ENCODE data around the gene TEC. TPM values are rescaled to one million over a fixed set of nuclear protein-coding genes. Genes with fewer than 3 reads are reported as not detected.

The TEC gene
- total and polyA plus RNA-seq, 9 of the 15 experiments (the other 6 are each of a cell fraction or from before 2014, with no cell fraction given) = 5.3 to 14.7 (median 8.8) TPM

- FAIRE-seq = no peak
- ATAC-seq = no peak
- ChIA-PET POLR2A (interaction anchor here (0.9 to 1.5 kb wide), 2 partner anchors 12 to 16 kb away, joined by 4 read pairs; no protein-coding TSS in a partner anchor), CTCF (ENCODE audit: low intra/inter-chr PET ratio) (no interaction called here)
- H3K4me3 ChIP-seq = no peak overlapping the region
- in situ Hi-C loops (cut with MboI) (no loop called here), intact Hi-C loops (cut with micrococcal nuclease) (no loop called here)
- 0 out of 3 replicates have a peak, but pooled peaks cover 4% of the 10 kb centered on the region for H3K36me3 ChIP-seq (ENCODE audit: control insufficient read depth, insufficient read depth, low read length)
- no peak overlapping the region for H3K27ac ChIP-seq (ENCODE audit: extremely low read depth, low read depth, low read length)
- H3K9me3 ChIP-seq (replicated peaks; ENCODE audit: control insufficient read depth, insufficient read depth, low read depth, low read length) = peaks cover 2% of the 10 kb centered on the region; the same call in 1 of the 2 replicates
- no peaks in the 10 kb centered on the region for H3K27me3 ChIP-seq (ENCODE audit: control insufficient read depth in 2 of 2, insufficient read depth in 2 of 2, low read length in 2 of 2)
- H3K4me1 ChIP-seq (replicated peaks in 1 of 2; ENCODE audit: control insufficient read depth in 2 of 2, insufficient read depth in 2 of 2, low read length in 2 of 2) = peaks cover 13 to 47% of the 10 kb centered on the region in 2 experiments; a peak in 4 of 5 replicates
- H3K79me2 ChIP-seq (ENCODE audit: control insufficient read depth, insufficient read depth, low read length) = peaks cover 98% of the 10 kb centered on the region
- no peak overlapping the region for H2AFZ ChIP-seq (ENCODE audit: low read depth, low read length)
- H3K4me2 ChIP-seq (ENCODE audit: insufficient read depth, low read length) = no peak overlapping the region
- no peak overlapping the region for H3K9ac ChIP-seq (ENCODE audit: insufficient read depth in 1 of 2, low read depth in 2 of 2, low read length in 2 of 2)
- WGBS (ENCODE audit: insufficient coverage, low coverage, missing lambda C conversion rate) = 86% methylated on average over 4 of the region's 4 CpGs
- DNase-seq (ENCODE audit: extremely low read depth in 1 of 4, low spot score in 3 of 4) = no peak
- no peaks in the 10 kb centered on the region for H3K9me1 ChIP-seq (ENCODE audit: control insufficient read depth, insufficient read depth, low read length)
- no TSS peak for BruUV-seq (replicated peaks)
- no peaks in the 10 kb centered on the region for H4K20me1 ChIP-seq (replicated peaks; ENCODE audit: control insufficient read depth, insufficient read depth, low read length)
- TF ChIP-seq TAF1 (IDR thresholded peaks at IDR 0.05; ENCODE audit: control insufficient read depth, extremely low read depth, insufficient read depth, low read length, severe bottlenecking) (no peak), POLR2A (conservative IDR thresholded peaks at IDR 0.05) (no peak), SRSF9 (IDR thresholded peaks at IDR 0.05; ENCODE audit: borderline replicate concordance, low read depth, low read length) (no peak), ZNF584 (CRISPR knock-in tag; IDR thresholded peaks at IDR 0.05; ENCODE audit: low read depth) (no peak), RNF2 (IDR thresholded peaks at IDR 0.05) (no peak), FOXJ3 (CRISPR knock-in tag; IDR thresholded peaks at IDR 0.05) (no peak), CGGBP1 (CRISPR knock-in tag; IDR thresholded peaks at IDR 0.05) (no peak)
Observed at GRCh38 chr4:48250343-48250742, 19.3 kb downstream of the TEC start.

Data from K562 (cell line).